Measurements from ENCODE around the gene CYRIA.

- no peak for TF ChIP-seq SMC3 (IDR thresholded peaks at IDR 0.05; ENCODE audit: borderline replicate concordance, low read length)
- no peak for TF ChIP-seq CTCF (IDR thresholded peaks at IDR 0.05 in 2 of 3, conservative IDR thresholded peaks at IDR 0.05 in 1 of 3; ENCODE audit: control insufficient read depth in 2 of 3, extremely low read depth in 1 of 3, insufficient read depth in 1 of 3, low read depth in 3 of 3, low read length in 3 of 3)
- TF ChIP-seq FOXK2 (IDR thresholded peaks at IDR 0.05), result no peak
- TF ChIP-seq EP300 (IDR thresholded peaks at IDR 0.05; ENCODE audit: borderline replicate concordance in 1 of 2, control insufficient read depth in 1 of 2, low read depth in 2 of 2, low read length in 2 of 2), result no peak
- TF ChIP-seq YY1 (IDR thresholded peaks at IDR 0.05; ENCODE audit: low read depth, low read length), result no peak
- TF ChIP-seq NRF1 (conservative IDR thresholded peaks at IDR 0.05; ENCODE audit: low read depth, low read length), result no peak
- no peak for TF ChIP-seq POLR2A (IDR thresholded peaks at IDR 0.05; ENCODE audit: low read depth, low read length)
- no peak for TF ChIP-seq ZNF24 (IDR thresholded peaks at IDR 0.05)
- no peak for TF ChIP-seq ZBTB33 (IDR thresholded peaks at IDR 0.05)
- no peak for TF ChIP-seq KDM1A (IDR thresholded peaks at IDR 0.05; ENCODE audit: borderline replicate concordance)
- TF ChIP-seq TAF1 (IDR thresholded peaks at IDR 0.05; ENCODE audit: borderline replicate concordance, low read depth, low read length), result no peak
- TF ChIP-seq EZH2 (IDR thresholded peaks at IDR 0.05; ENCODE audit: borderline replicate concordance, control insufficient read depth, low read depth, low read length), result no peak
These were observed 8.5 kb upstream of the CYRIA start for GRCh38 chr2:16674154-16674553.
